GM23338 (cell line): ENCODE results near the gene GNA15. TPM values are rescaled to one million over a fixed set of nuclear protein-coding genes. Genes with fewer than 3 reads are reported as not detected.

Source experiments
- ATAC-seq: fragments of 200-7000 bp; cut with Tn5 transposase; 3 replicates; pipeline ENCODE4 v1.9.1; 2020
- DNase-seq: peaks from one replicate; pipeline ENCODE4 v3.0.0-alpha.2; 2015; ENCODE audit warnings: low spot score
- H2AFZ ChIP-seq: fragments of 200-600 bp; sonication (generic); 2 replicates; pipeline ENCODE4 v1.8.0; 2016; ENCODE audit warnings: antibody characterized with exemption, mild to moderate bottlenecking, moderate library complexity
- H3F3A ChIP-seq: fragments of 200-600 bp; sonication (generic); replicated peaks from 2 replicates; pipeline ENCODE4 v1.8.0; 2017; ENCODE audit warnings: antibody characterized with exemption, mixed run types, low read depth
- H3K27ac ChIP-seq: fragments of 200-600 bp; sonication (generic); 2 replicates; pipeline ENCODE4 v1.6.1; 2016; ENCODE audit warnings: low read depth
- H3K27me3 ChIP-seq: fragments of 200-600 bp; sonication (generic); 2 replicates; pipeline ENCODE4 v1.8.0; 2016; ENCODE audit warnings: mild to moderate bottlenecking, mixed run types, moderate library complexity; ENCODE audit not compliant: insufficient read depth
- H3K36me3 ChIP-seq: fragments of 200-600 bp; sonication (generic); 2 replicates; pipeline ENCODE4 v1.8.0; 2016; ENCODE audit warnings: mild to moderate bottlenecking; ENCODE audit not compliant: insufficient read depth
- H3K4me1 ChIP-seq: fragments of 200-600 bp; sonication (generic); 2 replicates; pipeline ENCODE4 v1.8.0; 2016; ENCODE audit warnings: mild to moderate bottlenecking, moderate library complexity; ENCODE audit not compliant: insufficient read depth
- H3K4me2 ChIP-seq: fragments of 200-600 bp; sonication (generic); 2 replicates; pipeline ENCODE4 v1.7.1; 2017; ENCODE audit warnings: mixed run types
- H3K4me3 ChIP-seq: fragments of 200-600 bp; sonication (generic); 2 replicates; pipeline ENCODE4 v1.6.1; 2016; ENCODE audit warnings: mixed run types
- H3K79me2 ChIP-seq: fragments of 200-600 bp; sonication (generic); replicated peaks from 2 replicates; pipeline ENCODE4 v1.8.0; 2017; ENCODE audit warnings: mild to moderate bottlenecking; ENCODE audit not compliant: insufficient read depth
- H3K9me2 ChIP-seq: fragments of 200-600 bp; sonication (generic); 2 replicates; pipeline ENCODE4 v1.8.0; 2017; ENCODE audit not compliant: insufficient read depth
- H4K20me1 ChIP-seq: fragments of 200-600 bp; sonication (generic); replicated peaks from 2 replicates; pipeline ENCODE4 v1.8.0; 2017; ENCODE audit warnings: mild to moderate bottlenecking; ENCODE audit not compliant: insufficient read depth
- H3K27ac Mint-ChIP-seq: 2 replicates; pipeline ENCODE4 v1.8.0; 2020; ENCODE audit warnings: inconsistent platforms, mild to moderate bottlenecking, moderate library complexity, mixed read lengths
- H3K27me3 Mint-ChIP-seq: 3 replicates; pipeline ENCODE4 v1.8.0; 2022; ENCODE audit warnings: low read depth, mild to moderate bottlenecking, moderate library complexity, mixed read lengths, inconsistent platforms; ENCODE audit not compliant: insufficient read depth, poor library complexity
- H3K36me3 Mint-ChIP-seq: 3 replicates; pipeline ENCODE4 v1.8.0; 2021; ENCODE audit warnings: low read depth, mild to moderate bottlenecking, inconsistent platforms, moderate library complexity, mixed read lengths
- H3K4me1 Mint-ChIP-seq: 3 replicates; pipeline ENCODE4 v1.8.0; 2020; ENCODE audit warnings: mild to moderate bottlenecking, inconsistent platforms, mixed read lengths
- H3K4me3 Mint-ChIP-seq: 3 replicates; pipeline ENCODE4 v1.8.0; 2021; ENCODE audit warnings: moderate library complexity, mild to moderate bottlenecking, inconsistent platforms, mixed read lengths
- H3K9me3 Mint-ChIP-seq: 3 replicates; pipeline ENCODE4 v1.8.0; 2020; ENCODE audit warnings: moderate library complexity, mild to moderate bottlenecking, inconsistent platforms, mixed read lengths
- CREB1 ChIP-seq: fragments of 250-450 bp; sonication (Bioruptor Pico); IDR thresholded peaks from 2 replicates; pipeline ENCODE4 v1.5.0; 2020; ENCODE audit warnings: low read depth, mild to moderate bottlenecking, moderate library complexity
- EZH2 ChIP-seq: fragments of 200-600 bp; sonication (generic); IDR thresholded peaks from one replicate; pipeline ENCODE4 v1.8.0; 2017; ENCODE audit warnings: antibody characterized with exemption, mild to moderate bottlenecking, low read depth; ENCODE audit not compliant: unreplicated experiment
- EZH2phosphoT487 ChIP-seq: fragments of 200-600 bp; sonication (generic); IDR thresholded peaks from one replicate; pipeline ENCODE4 v1.8.1; 2018; ENCODE audit warnings: antibody characterized with exemption; ENCODE audit not compliant: unreplicated experiment
- JUNB ChIP-seq: IDR thresholded peaks from one replicate; pipeline ENCODE4 v1.6.1; 2016; ENCODE audit warnings: antibody characterized with exemption; ENCODE audit not compliant: unreplicated experiment
- NANOG ChIP-seq: IDR thresholded peaks from 2 replicates; pipeline ENCODE4 v1.6.1; 2016; ENCODE audit warnings: antibody characterized with exemption, borderline replicate concordance
- POLR2AphosphoS5 ChIP-seq: IDR thresholded peaks from 2 replicates; pipeline ENCODE4 v1.6.1; 2016; ENCODE audit warnings: antibody characterized with exemption, low read depth
- STAT1 ChIP-seq: IDR thresholded peaks from one replicate; pipeline ENCODE4 v1.6.1; 2016; ENCODE audit warnings: antibody characterized with exemption; ENCODE audit not compliant: unreplicated experiment
- ZNF114 ChIP-seq: fragments of 250-450 bp; sonication (Bioruptor Pico); IDR thresholded peaks from 2 replicates; pipeline ENCODE4 v1.5.0; 2020; ENCODE audit warnings: mild to moderate bottlenecking, moderate library complexity
- ZNF331 ChIP-seq: fragments of 250-450 bp; sonication (Bioruptor Pico); IDR thresholded peaks from 2 replicates; pipeline ENCODE4 v1.5.0; 2020; ENCODE audit warnings: low read depth, mild to moderate bottlenecking, moderate library complexity
- polyA plus RNA-seq: library from polyadenylated mRNA; unstranded; fragments of >200 nt; fragmentation: Nextera tagmentation; extraction: Ambion mirVana; gene quantifications from 2 replicates; pipeline ENCODE4 v1.2.1, GENCODE V29; 2016
- total RNA-seq: library from RNA; depleted of rRNA; stranded (reverse); fragments of >200 nt; shearing (Covaris generic); gene quantifications from 2 replicates; pipeline ENCODE4 v1.2.3, GENCODE V29; 2014
- TF ChIP-seq, protein P1 (sequence below): IDR thresholded peaks from one replicate; pipeline ENCODE4 v1.6.1; 2018; ENCODE audit warnings: antibody characterized with exemption; ENCODE audit not compliant: unreplicated experiment
- TF ChIP-seq, protein P2 (sequence below): IDR thresholded peaks from 2 replicates; pipeline ENCODE4 v1.6.1; 2016; ENCODE audit warnings: antibody characterized with exemption
- TF ChIP-seq, protein P3 (sequence below): fragments of 250-450 bp; sonication (Bioruptor Pico); IDR thresholded peaks from 2 replicates; pipeline ENCODE4 v1.5.0; 2020; ENCODE audit warnings: mild to moderate bottlenecking, moderate library complexity
- TF ChIP-seq, protein P4 (sequence below), 2 experiments: fragments of 200-600 bp in 1 of 2; sonication (generic) in 1 of 2; conservative IDR thresholded peaks; 2 replicates each; pipeline versions ENCODE4 v1.5.1 to v1.6.1; 2016 to 2017; ENCODE audit warnings: antibody characterized with exemption in 2 of 2, low read depth in 2 of 2, mild to moderate bottlenecking in 2 of 2, moderate library complexity in 1 of 2

The GNA15 gene
- total and polyA plus RNA-seq, 2 experiments from 2014 or later: 0.14 to 0.31 TPM

DNA sequence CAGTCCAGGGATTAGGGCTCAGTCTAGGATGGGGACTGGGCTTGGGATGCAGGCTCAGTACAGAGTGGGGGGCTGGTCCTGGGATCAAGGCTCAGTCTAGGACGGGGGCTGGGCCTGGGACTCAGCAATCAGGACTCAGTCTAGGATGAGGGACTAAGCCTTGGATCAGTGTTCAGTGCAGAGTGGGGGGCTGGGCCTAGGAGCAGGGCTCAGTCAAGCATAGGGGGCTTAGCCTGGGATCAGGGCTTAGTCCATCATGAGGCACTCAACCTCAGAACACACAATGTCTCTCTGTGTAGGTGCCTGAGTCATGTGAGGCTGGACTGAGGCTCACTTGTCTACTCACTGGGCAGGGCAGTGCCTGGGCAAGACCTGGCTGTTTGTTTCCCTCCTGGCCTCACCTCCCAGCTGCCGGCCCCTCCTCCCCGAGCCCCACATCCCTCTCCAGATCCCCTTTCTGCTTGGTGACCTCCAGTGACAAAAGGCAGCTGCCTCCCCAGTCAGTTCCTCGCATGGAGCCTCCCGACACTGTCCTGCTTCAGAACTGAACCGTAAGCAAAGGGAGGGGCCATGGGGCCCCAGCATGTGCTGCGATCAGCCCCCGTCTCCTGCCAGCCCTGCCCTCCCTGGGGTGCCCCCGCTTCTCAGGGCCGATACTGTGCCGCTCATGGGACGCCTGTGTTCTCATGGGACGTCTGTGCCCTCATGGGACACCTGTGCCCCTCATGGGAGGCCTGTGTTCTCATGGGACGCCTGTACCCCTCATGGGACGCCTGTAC lies 36.2 kb downstream of the GNA15 start:
- no peak overlapping the region for H2AFZ ChIP-seq
- no peaks in the 10 kb centered on the region for H3K4me1 Mint-ChIP-seq
- H3K79me2 ChIP-seq: no peaks in the 10 kb centered on the region
- no peak overlapping the region for H3K27ac ChIP-seq
- H3K9me3 Mint-ChIP-seq: peaks cover 11% of the 10 kb centered on the region
- H3K4me1 ChIP-seq: no peaks in the 10 kb centered on the region
- H3K27ac Mint-ChIP-seq: no peak overlapping the region
- H3K4me3 ChIP-seq: no peak overlapping the region
- no peaks in the 10 kb centered on the region for H4K20me1 ChIP-seq
- H3K4me3 Mint-ChIP-seq: no peak overlapping the region
- ATAC-seq (no peak), DNase-seq (no peak)
- H3K27me3 Mint-ChIP-seq: peaks cover 3% of the 10 kb centered on the region
- H3K9me2 ChIP-seq: no peaks in the 10 kb centered on the region
- no peaks in the 10 kb centered on the region for H3F3A ChIP-seq
- H3K36me3 Mint-ChIP-seq: no peaks in the 10 kb centered on the region
- H3K27me3 ChIP-seq: no peaks in the 10 kb centered on the region
- TF ChIP-seq, protein P1, sequence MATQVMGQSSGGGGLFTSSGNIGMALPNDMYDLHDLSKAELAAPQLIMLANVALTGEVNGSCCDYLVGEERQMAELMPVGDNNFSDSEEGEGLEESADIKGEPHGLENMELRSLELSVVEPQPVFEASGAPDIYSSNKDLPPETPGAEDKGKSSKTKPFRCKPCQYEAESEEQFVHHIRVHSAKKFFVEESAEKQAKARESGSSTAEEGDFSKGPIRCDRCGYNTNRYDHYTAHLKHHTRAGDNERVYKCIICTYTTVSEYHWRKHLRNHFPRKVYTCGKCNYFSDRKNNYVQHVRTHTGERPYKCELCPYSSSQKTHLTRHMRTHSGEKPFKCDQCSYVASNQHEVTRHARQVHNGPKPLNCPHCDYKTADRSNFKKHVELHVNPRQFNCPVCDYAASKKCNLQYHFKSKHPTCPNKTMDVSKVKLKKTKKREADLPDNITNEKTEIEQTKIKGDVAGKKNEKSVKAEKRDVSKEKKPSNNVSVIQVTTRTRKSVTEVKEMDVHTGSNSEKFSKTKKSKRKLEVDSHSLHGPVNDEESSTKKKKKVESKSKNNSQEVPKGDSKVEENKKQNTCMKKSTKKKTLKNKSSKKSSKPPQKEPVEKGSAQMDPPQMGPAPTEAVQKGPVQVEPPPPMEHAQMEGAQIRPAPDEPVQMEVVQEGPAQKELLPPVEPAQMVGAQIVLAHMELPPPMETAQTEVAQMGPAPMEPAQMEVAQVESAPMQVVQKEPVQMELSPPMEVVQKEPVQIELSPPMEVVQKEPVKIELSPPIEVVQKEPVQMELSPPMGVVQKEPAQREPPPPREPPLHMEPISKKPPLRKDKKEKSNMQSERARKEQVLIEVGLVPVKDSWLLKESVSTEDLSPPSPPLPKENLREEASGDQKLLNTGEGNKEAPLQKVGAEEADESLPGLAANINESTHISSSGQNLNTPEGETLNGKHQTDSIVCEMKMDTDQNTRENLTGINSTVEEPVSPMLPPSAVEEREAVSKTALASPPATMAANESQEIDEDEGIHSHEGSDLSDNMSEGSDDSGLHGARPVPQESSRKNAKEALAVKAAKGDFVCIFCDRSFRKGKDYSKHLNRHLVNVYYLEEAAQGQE: no peak
- TF ChIP-seq, protein P2, sequence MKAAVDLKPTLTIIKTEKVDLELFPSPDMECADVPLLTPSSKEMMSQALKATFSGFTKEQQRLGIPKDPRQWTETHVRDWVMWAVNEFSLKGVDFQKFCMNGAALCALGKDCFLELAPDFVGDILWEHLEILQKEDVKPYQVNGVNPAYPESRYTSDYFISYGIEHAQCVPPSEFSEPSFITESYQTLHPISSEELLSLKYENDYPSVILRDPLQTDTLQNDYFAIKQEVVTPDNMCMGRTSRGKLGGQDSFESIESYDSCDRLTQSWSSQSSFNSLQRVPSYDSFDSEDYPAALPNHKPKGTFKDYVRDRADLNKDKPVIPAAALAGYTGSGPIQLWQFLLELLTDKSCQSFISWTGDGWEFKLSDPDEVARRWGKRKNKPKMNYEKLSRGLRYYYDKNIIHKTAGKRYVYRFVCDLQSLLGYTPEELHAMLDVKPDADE: no peak
- TF ChIP-seq STAT1 (no peak), EZH2 (no peak), ZNF331 (CRISPR knock-in tag) (no peak), NANOG (no peak), POLR2AphosphoS5 (no peak), EZH2phosphoT487 (no peak), ZNF114 (CRISPR knock-in tag) (no peak), JUNB (no peak), CREB1 (CRISPR knock-in tag) (no peak)
- TF ChIP-seq, protein P3, sequence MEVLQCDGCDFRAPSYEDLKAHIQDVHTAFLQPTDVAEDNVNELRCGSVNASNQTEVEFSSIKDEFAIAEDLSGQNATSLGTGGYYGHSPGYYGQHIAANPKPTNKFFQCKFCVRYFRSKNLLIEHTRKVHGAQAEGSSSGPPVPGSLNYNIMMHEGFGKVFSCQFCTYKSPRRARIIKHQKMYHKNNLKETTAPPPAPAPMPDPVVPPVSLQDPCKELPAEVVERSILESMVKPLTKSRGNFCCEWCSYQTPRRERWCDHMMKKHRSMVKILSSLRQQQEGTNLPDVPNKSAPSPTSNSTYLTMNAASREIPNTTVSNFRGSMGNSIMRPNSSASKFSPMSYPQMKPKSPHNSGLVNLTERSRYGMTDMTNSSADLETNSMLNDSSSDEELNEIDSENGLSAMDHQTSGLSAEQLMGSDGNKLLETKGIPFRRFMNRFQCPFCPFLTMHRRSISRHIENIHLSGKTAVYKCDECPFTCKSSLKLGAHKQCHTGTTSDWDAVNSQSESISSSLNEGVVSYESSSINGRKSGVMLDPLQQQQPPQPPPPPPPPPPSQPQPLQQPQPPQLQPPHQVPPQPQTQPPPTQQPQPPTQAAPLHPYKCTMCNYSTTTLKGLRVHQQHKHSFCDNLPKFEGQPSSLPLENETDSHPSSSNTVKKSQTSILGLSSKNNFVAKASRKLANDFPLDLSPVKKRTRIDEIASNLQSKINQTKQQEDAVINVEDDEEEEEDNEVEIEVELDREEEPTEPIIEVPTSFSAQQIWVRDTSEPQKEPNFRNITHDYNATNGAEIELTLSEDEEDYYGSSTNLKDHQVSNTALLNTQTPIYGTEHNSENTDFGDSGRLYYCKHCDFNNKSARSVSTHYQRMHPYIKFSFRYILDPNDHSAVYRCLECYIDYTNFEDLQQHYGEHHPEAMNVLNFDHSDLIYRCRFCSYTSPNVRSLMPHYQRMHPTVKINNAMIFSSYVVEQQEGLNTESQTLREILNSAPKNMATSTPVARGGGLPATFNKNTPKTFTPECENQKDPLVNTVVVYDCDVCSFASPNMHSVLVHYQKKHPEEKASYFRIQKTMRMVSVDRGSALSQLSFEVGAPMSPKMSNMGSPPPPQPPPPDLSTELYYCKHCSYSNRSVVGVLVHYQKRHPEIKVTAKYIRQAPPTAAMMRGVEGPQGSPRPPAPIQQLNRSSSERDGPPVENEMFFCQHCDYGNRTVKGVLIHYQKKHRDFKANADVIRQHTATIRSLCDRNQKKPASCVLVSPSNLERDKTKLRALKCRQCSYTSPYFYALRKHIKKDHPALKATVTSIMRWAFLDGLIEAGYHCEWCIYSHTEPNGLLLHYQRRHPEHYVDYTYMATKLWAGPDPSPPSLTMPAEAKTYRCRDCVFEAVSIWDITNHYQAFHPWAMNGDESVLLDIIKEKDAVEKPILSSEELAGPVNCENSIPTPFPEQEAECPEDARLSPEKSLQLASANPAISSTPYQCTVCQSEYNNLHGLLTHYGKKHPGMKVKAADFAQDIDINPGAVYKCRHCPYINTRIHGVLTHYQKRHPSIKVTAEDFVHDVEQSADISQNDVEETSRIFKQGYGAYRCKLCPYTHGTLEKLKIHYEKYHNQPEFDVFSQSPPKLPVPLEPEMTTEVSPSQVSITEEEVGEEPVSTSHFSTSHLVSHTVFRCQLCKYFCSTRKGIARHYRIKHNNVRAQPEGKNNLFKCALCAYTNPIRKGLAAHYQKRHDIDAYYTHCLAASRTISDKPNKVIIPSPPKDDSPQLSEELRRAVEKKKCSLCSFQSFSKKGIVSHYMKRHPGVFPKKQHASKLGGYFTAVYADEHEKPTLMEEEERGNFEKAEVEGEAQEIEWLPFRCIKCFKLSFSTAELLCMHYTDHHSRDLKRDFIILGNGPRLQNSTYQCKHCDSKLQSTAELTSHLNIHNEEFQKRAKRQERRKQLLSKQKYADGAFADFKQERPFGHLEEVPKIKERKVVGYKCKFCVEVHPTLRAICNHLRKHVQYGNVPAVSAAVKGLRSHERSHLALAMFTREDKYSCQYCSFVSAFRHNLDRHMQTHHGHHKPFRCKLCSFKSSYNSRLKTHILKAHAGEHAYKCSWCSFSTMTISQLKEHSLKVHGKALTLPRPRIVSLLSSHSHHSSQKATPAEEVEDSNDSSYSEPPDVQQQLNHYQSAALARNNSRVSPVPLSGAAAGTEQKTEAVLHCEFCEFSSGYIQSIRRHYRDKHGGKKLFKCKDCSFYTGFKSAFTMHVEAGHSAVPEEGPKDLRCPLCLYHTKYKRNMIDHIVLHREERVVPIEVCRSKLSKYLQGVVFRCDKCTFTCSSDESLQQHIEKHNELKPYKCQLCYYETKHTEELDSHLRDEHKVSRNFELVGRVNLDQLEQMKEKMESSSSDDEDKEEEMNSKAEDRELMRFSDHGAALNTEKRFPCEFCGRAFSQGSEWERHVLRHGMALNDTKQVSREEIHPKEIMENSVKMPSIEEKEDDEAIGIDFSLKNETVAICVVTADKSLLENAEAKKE (CRISPR knock-in tag): no peak
- TF ChIP-seq, protein P4, sequence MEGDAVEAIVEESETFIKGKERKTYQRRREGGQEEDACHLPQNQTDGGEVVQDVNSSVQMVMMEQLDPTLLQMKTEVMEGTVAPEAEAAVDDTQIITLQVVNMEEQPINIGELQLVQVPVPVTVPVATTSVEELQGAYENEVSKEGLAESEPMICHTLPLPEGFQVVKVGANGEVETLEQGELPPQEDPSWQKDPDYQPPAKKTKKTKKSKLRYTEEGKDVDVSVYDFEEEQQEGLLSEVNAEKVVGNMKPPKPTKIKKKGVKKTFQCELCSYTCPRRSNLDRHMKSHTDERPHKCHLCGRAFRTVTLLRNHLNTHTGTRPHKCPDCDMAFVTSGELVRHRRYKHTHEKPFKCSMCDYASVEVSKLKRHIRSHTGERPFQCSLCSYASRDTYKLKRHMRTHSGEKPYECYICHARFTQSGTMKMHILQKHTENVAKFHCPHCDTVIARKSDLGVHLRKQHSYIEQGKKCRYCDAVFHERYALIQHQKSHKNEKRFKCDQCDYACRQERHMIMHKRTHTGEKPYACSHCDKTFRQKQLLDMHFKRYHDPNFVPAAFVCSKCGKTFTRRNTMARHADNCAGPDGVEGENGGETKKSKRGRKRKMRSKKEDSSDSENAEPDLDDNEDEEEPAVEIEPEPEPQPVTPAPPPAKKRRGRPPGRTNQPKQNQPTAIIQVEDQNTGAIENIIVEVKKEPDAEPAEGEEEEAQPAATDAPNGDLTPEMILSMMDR (conservative IDR thresholded peaks at IDR 0.05; ENCODE audit: low read depth in 2 of 2): no peak
- no peak overlapping the region for H3K4me2 ChIP-seq
- H3K36me3 ChIP-seq: no peaks in the 10 kb centered on the region
